Measurements from ENCODE around the gene ASCC2. TPM values are rescaled to one million over a fixed set of nuclear protein-coding genes. Genes with fewer than 3 reads are reported as not detected.

ASCC2 gene, protein sequence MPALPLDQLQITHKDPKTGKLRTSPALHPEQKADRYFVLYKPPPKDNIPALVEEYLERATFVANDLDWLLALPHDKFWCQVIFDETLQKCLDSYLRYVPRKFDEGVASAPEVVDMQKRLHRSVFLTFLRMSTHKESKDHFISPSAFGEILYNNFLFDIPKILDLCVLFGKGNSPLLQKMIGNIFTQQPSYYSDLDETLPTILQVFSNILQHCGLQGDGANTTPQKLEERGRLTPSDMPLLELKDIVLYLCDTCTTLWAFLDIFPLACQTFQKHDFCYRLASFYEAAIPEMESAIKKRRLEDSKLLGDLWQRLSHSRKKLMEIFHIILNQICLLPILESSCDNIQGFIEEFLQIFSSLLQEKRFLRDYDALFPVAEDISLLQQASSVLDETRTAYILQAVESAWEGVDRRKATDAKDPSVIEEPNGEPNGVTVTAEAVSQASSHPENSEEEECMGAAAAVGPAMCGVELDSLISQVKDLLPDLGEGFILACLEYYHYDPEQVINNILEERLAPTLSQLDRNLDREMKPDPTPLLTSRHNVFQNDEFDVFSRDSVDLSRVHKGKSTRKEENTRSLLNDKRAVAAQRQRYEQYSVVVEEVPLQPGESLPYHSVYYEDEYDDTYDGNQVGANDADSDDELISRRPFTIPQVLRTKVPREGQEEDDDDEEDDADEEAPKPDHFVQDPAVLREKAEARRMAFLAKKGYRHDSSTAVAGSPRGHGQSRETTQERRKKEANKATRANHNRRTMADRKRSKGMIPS
- total RNA-seq, result 29.8 and 34.7 TPM in 2 replicates

DNA sequence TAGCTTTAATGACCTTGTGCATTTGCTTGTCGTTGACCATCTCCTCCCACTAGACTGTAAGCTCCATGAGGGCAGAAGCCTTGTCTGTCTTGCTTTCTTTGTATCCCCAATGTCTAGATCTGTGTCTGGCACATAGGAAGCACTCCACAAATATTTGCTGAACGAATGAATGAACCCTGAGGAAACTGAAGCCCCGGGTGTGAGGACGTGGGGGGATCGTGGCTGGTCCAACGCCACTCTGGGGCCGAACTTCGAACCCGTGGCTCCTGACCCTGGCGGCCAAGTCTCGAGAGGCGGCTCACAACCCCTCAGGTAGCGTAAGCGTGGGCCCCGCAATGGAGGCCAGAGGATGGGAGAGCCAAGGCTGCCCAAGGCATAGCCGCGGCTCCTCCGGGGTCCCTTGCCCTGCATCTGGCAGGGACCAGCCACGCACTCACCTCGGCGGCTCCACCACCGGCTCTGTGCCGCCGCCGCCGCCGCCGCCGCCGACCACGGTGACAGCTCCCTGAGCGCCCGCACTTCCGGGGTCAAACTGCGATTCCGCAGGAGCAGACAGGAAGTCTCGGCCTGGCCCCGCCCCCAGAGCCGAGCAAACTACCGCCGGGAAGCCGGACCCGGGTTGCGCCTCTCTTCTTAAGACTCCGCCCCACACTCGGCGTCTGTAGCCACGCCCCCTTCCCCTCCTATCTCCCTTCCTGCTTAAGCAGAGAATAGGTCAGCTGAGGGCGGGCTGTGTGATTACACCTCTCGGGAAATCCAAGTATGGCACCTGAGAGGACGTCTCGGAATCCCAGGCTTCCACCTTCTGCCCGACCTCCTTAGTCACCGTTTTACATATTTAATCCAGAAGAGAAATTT is at the start of gene ASCC2:
TSS of gene ASCC2 (minus strand) at position 534 of the 858 bp plus-strand sequence. CDS start 5,949 bp downstream, outside the sequence.

DNA sequence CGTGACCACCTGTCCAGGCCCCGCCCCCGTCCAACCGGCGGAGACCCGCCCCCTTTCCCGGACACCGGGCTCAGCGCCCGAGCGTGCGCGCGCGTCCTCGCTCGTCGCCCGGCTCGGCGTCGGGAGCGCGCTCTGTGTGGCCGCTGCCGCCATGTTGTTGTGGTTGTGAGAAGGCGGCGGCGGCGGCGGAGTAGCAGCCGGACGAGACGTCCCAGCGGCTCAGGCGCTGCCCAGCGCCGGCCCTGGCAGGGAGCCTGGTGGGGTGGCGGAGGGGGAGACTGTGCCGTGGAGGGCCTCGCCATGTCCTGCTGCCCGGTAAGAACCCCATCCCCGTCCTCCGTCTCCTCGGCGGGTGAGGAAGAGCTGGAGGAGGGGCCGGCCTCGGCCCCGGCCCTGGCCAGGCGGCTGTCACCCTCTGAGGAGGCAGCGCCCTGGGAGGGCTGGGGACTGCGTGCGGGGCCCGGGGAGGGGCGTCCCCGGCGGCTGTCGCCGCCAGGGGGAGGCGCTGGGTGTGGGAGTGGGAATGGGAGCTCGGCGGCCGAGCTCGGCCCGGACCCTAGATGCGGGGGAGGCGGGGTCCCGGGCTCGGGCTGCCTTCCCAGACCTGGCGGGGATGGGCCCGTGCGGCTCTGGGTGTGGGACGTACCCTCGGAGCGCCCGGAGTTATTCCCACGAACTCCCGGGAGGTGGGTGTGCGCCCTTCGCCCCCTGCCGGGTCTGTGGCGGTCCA is 45.1 kb upstream of the ASCC2 start, which contains the start of gene MTMR3:
TSS of gene MTMR3 (plus strand) at position 130 of the 730 bp plus-strand sequence. CDS start 87,886 bp downstream, outside the sequence.

DNA sequence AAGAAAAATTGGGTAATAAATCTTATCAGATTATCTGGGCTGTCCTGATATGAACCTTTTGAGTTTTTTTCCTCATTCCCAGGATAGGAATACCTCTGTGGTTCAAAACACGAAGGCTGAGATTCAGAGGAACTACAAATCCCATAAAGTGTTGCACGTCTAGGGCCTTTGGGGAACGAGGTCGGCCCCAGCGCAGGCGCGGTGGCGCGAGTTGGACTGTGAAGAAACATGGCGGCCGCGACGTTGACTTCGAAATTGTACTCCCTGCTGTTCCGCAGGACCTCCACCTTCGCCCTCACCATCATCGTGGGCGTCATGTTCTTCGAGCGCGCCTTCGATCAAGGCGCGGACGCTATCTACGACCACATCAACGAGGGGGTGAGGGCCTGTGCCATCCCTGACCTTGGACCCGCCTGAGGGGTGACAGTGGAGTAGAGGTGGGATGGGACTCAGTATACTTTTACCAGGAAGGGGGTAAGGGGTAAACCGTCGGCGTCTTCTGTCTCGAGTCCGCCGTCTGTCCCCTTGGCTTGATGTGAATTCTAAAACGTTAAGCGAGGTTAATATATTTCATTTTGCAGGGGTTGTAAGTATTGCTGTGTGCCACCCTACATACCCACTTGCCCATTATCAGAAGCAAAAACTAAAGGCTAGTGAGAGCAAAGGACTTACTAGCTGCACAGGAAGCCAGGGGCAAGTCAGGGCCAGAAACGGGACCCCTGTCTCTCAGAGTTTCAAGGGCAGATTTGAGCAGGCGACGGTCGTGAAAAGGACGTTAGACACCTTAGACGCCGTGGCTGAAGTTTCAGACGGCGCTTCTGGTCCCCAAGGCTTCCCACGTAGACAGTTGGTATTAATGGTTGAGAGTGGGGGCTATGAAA is 70.7 kb downstream of the ASCC2 start, which contains the start of gene UQCR10:
TSS of gene UQCR10 (plus strand) at position 199 of the 881 bp plus-strand sequence. CDS start at position 229, 30 bp downstream.

DNA sequence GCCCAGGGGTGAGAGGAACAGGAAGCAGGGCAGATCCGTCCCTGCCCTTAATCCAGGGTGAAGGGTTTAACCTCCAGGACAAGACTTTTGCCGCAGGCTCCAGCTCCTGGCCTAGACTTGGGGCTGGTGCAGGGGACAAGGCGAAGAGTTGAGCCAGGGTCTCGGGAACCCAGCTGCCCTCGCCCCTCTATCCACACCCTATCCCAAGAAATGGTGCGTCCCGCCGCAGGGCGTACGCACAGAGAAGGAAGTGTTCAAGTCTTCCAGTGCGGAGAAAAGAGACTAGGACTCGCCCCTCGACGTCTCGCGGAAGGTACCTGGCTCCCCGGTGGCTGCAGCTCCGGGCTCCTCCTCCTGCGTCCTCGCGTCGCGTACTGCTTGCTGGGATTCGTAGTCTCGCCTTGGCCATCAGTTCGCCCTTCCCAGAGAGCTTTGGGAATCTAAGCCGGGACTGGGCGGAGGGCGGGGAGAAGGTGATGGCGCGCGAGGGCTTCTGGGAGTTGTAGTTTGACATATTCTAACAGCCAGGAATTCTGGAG is 71.4 kb downstream of the ASCC2 start, which contains the start of gene ZMAT5:
TSS of gene ZMAT5 (minus strand) at position 376 of the 539 bp plus-strand sequence. CDS start 18,463 bp downstream, outside the sequence.

Other genes starting within 250 kb of the ASCC2 start
- gene NF2, start 234.6 kb downstream of the ASCC2 start, total RNA-seq, result 32.4 and 34.7 TPM in 2 replicates
- not detected in 2 replicates for gene CABP7, start 118.3 kb downstream of the ASCC2 start, total RNA-seq
- gene ZMAT5, start 71.3 kb downstream of the ASCC2 start, total RNA-seq, result 18.2 and 21.6 TPM in 2 replicates
- 67.0 and 78.5 TPM in 2 replicates for gene UQCR10, start 70.9 kb downstream of the ASCC2 start, total RNA-seq
- gene MTMR3, start 44.9 kb upstream of the ASCC2 start, total RNA-seq, result 16.4 and 26.7 TPM in 2 replicates
- gene HORMAD2, start 242.2 kb upstream of the ASCC2 start, total RNA-seq, result not detected in 2 replicates

All from cardiac ventricle fibroblast (primary cell).